ENCODE data around the gene CHMP4B. TPM values are rescaled to one million over a fixed set of nuclear protein-coding genes. Genes with fewer than 3 reads are reported as not detected.

CHMP4B gene, protein sequence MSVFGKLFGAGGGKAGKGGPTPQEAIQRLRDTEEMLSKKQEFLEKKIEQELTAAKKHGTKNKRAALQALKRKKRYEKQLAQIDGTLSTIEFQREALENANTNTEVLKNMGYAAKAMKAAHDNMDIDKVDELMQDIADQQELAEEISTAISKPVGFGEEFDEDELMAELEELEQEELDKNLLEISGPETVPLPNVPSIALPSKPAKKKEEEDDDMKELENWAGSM
- 64.1 and 64.3 TPM in 2 replicates for total RNA-seq

DNA sequence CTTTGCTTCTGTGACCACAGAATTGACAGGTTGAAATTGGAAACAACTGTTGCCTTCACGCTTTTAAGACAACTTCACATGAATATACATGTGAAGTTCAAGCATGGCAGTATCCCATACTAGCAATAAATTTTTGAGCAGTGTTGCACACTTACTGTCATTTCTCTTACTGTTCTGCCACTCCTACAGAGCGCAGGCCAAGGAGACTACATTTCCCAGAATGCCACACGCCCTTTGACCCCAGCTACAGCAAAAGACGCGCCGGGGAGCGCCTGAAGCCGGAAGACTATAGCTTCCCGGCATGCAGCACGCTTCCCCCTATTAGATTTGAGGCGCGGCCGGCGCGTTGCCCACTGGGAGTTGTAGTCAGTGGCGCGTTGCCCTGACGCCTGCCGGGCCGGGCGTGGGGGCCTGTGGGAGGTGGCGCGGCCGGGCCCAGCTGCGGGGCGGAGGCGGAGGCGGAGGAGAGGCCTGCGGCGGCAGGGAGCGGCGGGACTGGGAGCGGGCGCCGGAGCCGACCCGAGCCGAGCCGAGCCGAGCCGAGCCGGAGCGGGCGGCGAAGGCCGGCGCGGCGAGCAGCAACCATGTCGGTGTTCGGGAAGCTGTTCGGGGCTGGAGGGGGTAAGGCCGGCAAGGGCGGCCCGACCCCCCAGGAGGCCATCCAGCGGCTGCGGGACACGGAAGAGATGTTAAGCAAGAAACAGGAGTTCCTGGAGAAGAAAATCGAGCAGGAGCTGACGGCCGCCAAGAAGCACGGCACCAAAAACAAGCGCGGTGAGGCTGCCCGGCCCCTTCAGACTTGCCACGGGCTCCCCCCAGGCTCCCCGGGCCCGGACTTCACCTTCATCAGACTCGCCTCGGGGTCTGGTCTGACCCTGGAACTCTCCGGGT lies at the start of gene CHMP4B:
Gene CHMP4B (plus strand): TSS at position 464 of the 891 bp plus-strand sequence. CDS start 121 bp downstream, at position 585.

Other genes with a start within 250 kb of the CHMP4B start
- gene C20orf144, start 149.0 kb upstream of the CHMP4B start, total RNA-seq: not detected in 2 replicates
- gene ACTL10, start 144.4 kb upstream of the CHMP4B start, total RNA-seq: 2.1 and 2.2 TPM in 2 replicates
- gene NECAB3, start 136.9 kb upstream of the CHMP4B start, total RNA-seq: 27.5 and 29.7 TPM in 2 replicates
- gene E2F1, start 125.0 kb upstream of the CHMP4B start, total RNA-seq: 1.3 and 2.6 TPM in 2 replicates
- gene PXMP4, start 91.0 kb upstream of the CHMP4B start, total RNA-seq: 4.5 and 8.8 TPM in 2 replicates
- 1.4 TPM in 2 replicates for gene ZNF341, start 79.4 kb upstream of the CHMP4B start, total RNA-seq
- 74.3 and 76.0 TPM in 2 replicates for gene RALY, start 182.6 kb downstream of the CHMP4B start, total RNA-seq